H9 (cell line): ENCODE data around the gene KRT2. TPM values are rescaled to one million over a fixed set of nuclear protein-coding genes. Genes with fewer than 3 reads are reported as not detected.

Source experiments
- DNase-seq: peaks from one replicate; pipeline ENCODE4 v3.0.0-alpha.2; 2017
- H2AFZ ChIP-seq: one replicate; pipeline ENCODE4 v1.6.1; 2013; ENCODE audit warnings: mild to moderate bottlenecking, low read length, control low read depth, moderate library complexity
- H2AK5ac ChIP-seq: 2 replicates; pipeline ENCODE4 v1.6.1; 2013; ENCODE audit warnings: low read length, control low read depth, mixed read lengths; ENCODE audit not compliant: insufficient read length
- H2BK120ac ChIP-seq: one replicate; pipeline ENCODE4 v1.6.1; 2013; ENCODE audit warnings: low read depth, mild to moderate bottlenecking, low read length, control low read depth, inconsistent platforms; ENCODE audit not compliant: poor library complexity, severe bottlenecking
- H2BK12ac ChIP-seq: 2 replicates; pipeline ENCODE4 v1.6.1; 2013; ENCODE audit warnings: low read length, control low read depth, mixed read lengths, low read depth; ENCODE audit not compliant: insufficient read length
- H2BK15ac ChIP-seq: 2 replicates; pipeline ENCODE4 v1.6.1; 2013; ENCODE audit warnings: low read depth, low read length, control low read depth
- H2BK20ac ChIP-seq: one replicate; pipeline ENCODE4 v1.6.1; 2013; ENCODE audit warnings: low read depth, mild to moderate bottlenecking, low read length, control low read depth, inconsistent platforms; ENCODE audit not compliant: poor library complexity, severe bottlenecking
- H2BK5ac ChIP-seq: 2 replicates; pipeline ENCODE4 v1.6.1; 2013; ENCODE audit warnings: low read length, control low read depth, mixed read lengths; ENCODE audit not compliant: insufficient read length
- H3K14ac ChIP-seq: 2 replicates; pipeline ENCODE4 v1.6.1; 2013; ENCODE audit warnings: low read length, control low read depth; ENCODE audit not compliant: insufficient read depth
- H3K18ac ChIP-seq: 2 replicates; pipeline ENCODE4 v1.6.1; 2013; ENCODE audit warnings: low read depth, mild to moderate bottlenecking, mixed read lengths, low read length, control low read depth; ENCODE audit not compliant: insufficient read length
- H3K23ac ChIP-seq: 2 replicates; pipeline ENCODE4 v1.6.1; 2013; ENCODE audit warnings: low read length, control low read depth, mixed read lengths, low read depth; ENCODE audit not compliant: insufficient read length
- H3K23me2 ChIP-seq: 2 replicates; pipeline ENCODE4 v1.6.1; 2013; ENCODE audit warnings: low read depth, mild to moderate bottlenecking, mixed read lengths, low read length, control low read depth; ENCODE audit not compliant: insufficient read length, poor library complexity, severe bottlenecking
- H3K27ac ChIP-seq: 2 replicates; pipeline ENCODE4 v1.5.1; 2013; ENCODE audit warnings: low read length, control low read depth, mixed read lengths, low read depth; ENCODE audit not compliant: insufficient read length
- H3K27me3 ChIP-seq: 2 replicates; pipeline ENCODE4 v1.6.1; 2013; ENCODE audit warnings: low read length, control low read depth, inconsistent platforms; ENCODE audit not compliant: insufficient read depth
- H3K4ac ChIP-seq: 2 replicates; pipeline ENCODE4 v1.6.1; 2013; ENCODE audit warnings: low read depth, mild to moderate bottlenecking, control low read depth, inconsistent platforms, low read length, moderate library complexity
- H3K4me1 ChIP-seq: 2 replicates; pipeline ENCODE4 v1.6.1; 2013; ENCODE audit warnings: low read length, control low read depth, inconsistent platforms; ENCODE audit not compliant: insufficient read depth
- H3K4me2 ChIP-seq: 2 replicates; pipeline ENCODE4 v1.6.1; 2013; ENCODE audit warnings: low read length, control low read depth, mixed read lengths; ENCODE audit not compliant: insufficient read length, insufficient read depth
- H3K56ac ChIP-seq: 2 replicates; pipeline ENCODE4 v1.6.1; 2013; ENCODE audit warnings: low read depth, mild to moderate bottlenecking, mixed read lengths, low read length, control low read depth; ENCODE audit not compliant: insufficient read length
- H3K79me1 ChIP-seq: 2 replicates; pipeline ENCODE4 v1.6.1; 2013; ENCODE audit warnings: low read depth, mild to moderate bottlenecking, moderate library complexity, low read length, control low read depth, inconsistent platforms; ENCODE audit not compliant: insufficient read depth, poor library complexity, severe bottlenecking
- H3K79me2 ChIP-seq: 2 replicates; pipeline ENCODE4 v1.6.1; 2013; ENCODE audit warnings: low read length, control low read depth, inconsistent platforms; ENCODE audit not compliant: insufficient read depth
- H3K9ac ChIP-seq: 2 replicates; pipeline ENCODE4 v1.6.1; 2013; ENCODE audit warnings: low read length, control low read depth, mixed read lengths; ENCODE audit not compliant: insufficient read length; ENCODE audit errors: extremely low read depth
- H3K9me3 ChIP-seq: one replicate; pipeline ENCODE4 v1.6.1; 2013; ENCODE audit warnings: low read depth, low read length, inconsistent platforms; ENCODE audit not compliant: control insufficient read depth
- H3T11ph ChIP-seq: one replicate; pipeline ENCODE4 v1.6.1; 2013; ENCODE audit warnings: mild to moderate bottlenecking, low read length, control low read depth, inconsistent platforms
- H4K20me1 ChIP-seq: one replicate; pipeline ENCODE4 v1.6.1; 2013; ENCODE audit not compliant: control insufficient read depth, insufficient read length, insufficient read depth
- H4K5ac ChIP-seq: 2 replicates; pipeline ENCODE4 v1.6.1; 2013; ENCODE audit warnings: low read depth, mild to moderate bottlenecking, mixed read lengths, low read length, control low read depth; ENCODE audit not compliant: insufficient read length
- H4K8ac ChIP-seq: replicated peaks from 2 replicates; pipeline ENCODE4 v1.6.1; 2013; ENCODE audit warnings: low read length, control low read depth, mixed read lengths, low read depth; ENCODE audit not compliant: insufficient read length
- H4K91ac ChIP-seq: 2 replicates; pipeline ENCODE4 v1.6.1; 2013; ENCODE audit warnings: low read depth, mild to moderate bottlenecking, moderate library complexity, mixed read lengths, low read length, control low read depth; ENCODE audit not compliant: insufficient read length
- H3K27ac Mint-ChIP-seq, 3 experiments: 2 replicates in 2 of 3; 3 replicates in 1 of 3; pipeline ENCODE4 v1.8.0; 2020 to 2021; ENCODE audit warnings: mixed read lengths in 3 of 3, mild to moderate bottlenecking in 1 of 3, moderate library complexity in 1 of 3
- H3K27me3 Mint-ChIP-seq: 2 replicates; pipeline ENCODE4 v1.8.0; 2021; ENCODE audit warnings: low read depth, mild to moderate bottlenecking, moderate library complexity, mixed read lengths
- H3K36me3 Mint-ChIP-seq, 3 experiments: 2 replicates in 2 of 3; 3 replicates in 1 of 3; pipeline ENCODE4 v1.8.0; 2020 to 2021; ENCODE audit warnings: low read depth in 3 of 3, mixed read lengths in 3 of 3; ENCODE audit not compliant: insufficient read depth in 1 of 3
- H3K4me1 Mint-ChIP-seq, 2 experiments: 2 replicates each; pipeline ENCODE4 v1.8.0; 2020; ENCODE audit warnings: mixed read lengths in 2 of 2
- H3K4me3 Mint-ChIP-seq, 2 experiments: 2 replicates in 1 of 2; 3 replicates in 1 of 2; pipeline ENCODE4 v1.8.0; 2020 to 2021; ENCODE audit warnings: mild to moderate bottlenecking in 2 of 2, mixed read lengths in 2 of 2, moderate library complexity in 1 of 2
- H3K9me3 Mint-ChIP-seq, 2 experiments: 2 replicates in 1 of 2; 3 replicates in 1 of 2; pipeline ENCODE4 v1.8.0; 2020; ENCODE audit warnings: mild to moderate bottlenecking in 2 of 2, mixed read lengths in 2 of 2, moderate library complexity in 1 of 2
- total RNA-seq: library from RNA; stranded (reverse); gene quantifications from 2 replicates; pipeline ENCODE4 v1.2.1, GENCODE V29; 2021
- TF ChIP-seq, protein P1 (sequence below): fragments of 200-600 bp; sonication (generic); conservative IDR thresholded peaks from 3 replicates; pipeline ENCODE4 v1.8.0; 2021; ENCODE audit warnings: antibody characterized with exemption, mild to moderate bottlenecking

KRT2 gene
- total RNA-seq, 1 experiment from 2014 or later, result not detected

DNA sequence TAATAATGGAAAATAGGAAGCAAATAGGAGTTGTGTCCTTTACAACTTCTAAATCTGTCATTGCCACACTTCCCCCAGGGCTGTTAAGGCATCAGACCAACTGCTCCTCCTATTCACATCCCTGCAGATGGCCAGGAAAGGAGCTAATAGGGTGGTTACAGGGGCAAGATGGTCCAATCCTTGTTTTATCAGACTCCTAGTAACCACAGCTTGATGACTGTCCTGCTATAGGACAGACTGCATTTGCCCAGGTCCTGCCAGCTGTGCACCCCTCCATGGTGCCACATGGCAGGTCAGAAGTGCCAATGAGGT, 10.9 kb upstream of the KRT2 start:
- H3K9me3 Mint-ChIP-seq, result no peaks in the 10 kb centered on the region
- Histone ChIP-seq H4K5ac (no peak overlapping the region), H4K8ac (no peak overlapping the region), H2AK5ac (no peak overlapping the region), H3K23me2 (no peaks in the 10 kb centered on the region), H2BK5ac (no peak overlapping the region), H3K9ac (no peak overlapping the region), H3K4me1 (no peaks in the 10 kb centered on the region), H3K18ac (no peak overlapping the region), H3K56ac (no peak overlapping the region), H3K14ac (no peak overlapping the region), H2BK12ac (no peak overlapping the region), H2AFZ (no peak overlapping the region), H3K9me3 (no peaks in the 10 kb centered on the region), H3K27ac (no peak overlapping the region), H3K27me3 (no peaks in the 10 kb centered on the region), H3T11ph (no peak overlapping the region), H3K4ac (no peak overlapping the region), H3K79me1 (no peaks in the 10 kb centered on the region), H3K79me2 (no peaks in the 10 kb centered on the region), H2BK120ac (no peak overlapping the region), H2BK20ac (no peak overlapping the region), H3K4me2 (no peak overlapping the region), H3K23ac (no peak overlapping the region), H4K20me1 (peaks cover 2% of the 10 kb centered on the region), H2BK15ac (no peak overlapping the region), H4K91ac (no peak overlapping the region)
- TF ChIP-seq, protein P1, sequence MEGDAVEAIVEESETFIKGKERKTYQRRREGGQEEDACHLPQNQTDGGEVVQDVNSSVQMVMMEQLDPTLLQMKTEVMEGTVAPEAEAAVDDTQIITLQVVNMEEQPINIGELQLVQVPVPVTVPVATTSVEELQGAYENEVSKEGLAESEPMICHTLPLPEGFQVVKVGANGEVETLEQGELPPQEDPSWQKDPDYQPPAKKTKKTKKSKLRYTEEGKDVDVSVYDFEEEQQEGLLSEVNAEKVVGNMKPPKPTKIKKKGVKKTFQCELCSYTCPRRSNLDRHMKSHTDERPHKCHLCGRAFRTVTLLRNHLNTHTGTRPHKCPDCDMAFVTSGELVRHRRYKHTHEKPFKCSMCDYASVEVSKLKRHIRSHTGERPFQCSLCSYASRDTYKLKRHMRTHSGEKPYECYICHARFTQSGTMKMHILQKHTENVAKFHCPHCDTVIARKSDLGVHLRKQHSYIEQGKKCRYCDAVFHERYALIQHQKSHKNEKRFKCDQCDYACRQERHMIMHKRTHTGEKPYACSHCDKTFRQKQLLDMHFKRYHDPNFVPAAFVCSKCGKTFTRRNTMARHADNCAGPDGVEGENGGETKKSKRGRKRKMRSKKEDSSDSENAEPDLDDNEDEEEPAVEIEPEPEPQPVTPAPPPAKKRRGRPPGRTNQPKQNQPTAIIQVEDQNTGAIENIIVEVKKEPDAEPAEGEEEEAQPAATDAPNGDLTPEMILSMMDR, result no peak
- no peaks in the 10 kb centered on the region for H3K36me3 Mint-ChIP-seq
- DNase-seq, result no peak
- peaks cover 27% of the 10 kb centered on the region for H3K27me3 Mint-ChIP-seq
- no peak overlapping the region for H3K4me3 Mint-ChIP-seq
- no peak overlapping the region for H3K27ac Mint-ChIP-seq
- no peaks in the 10 kb centered on the region; a peak in 1 of 4 replicates for H3K4me1 Mint-ChIP-seq
